HG02678 (cell line): ENCODE results near the gene ARID3B.
"Not testable (repeated sequence)": the region's sequence is repeated elsewhere in the genome, so short reads cannot be mapped to it uniquely, and the experiment has no call there.

ENCODE experiments used
- ATAC-seq: cut with Tn5 transposase; IDR thresholded peaks from one replicate; pipeline ENCODE4 v1.9.1; 2021; ENCODE audit warnings: mild to moderate bottlenecking, moderate library complexity; ENCODE audit not compliant: unreplicated experiment

The ARID3B gene

GRCh38 chr15:74618841-74619596 lies 78.0 kb downstream of the ARID3B start:
- no peak for ATAC-seq

- ATAC-seq, result no peak
Observed at GRCh38 chr15:74619916-74620635, 79.1 kb downstream of the ARID3B start.

GRCh38 chr15:74620636-74621545 lies 79.9 kb downstream of the ARID3B start:
- ATAC-seq, result peak; percentile 61

- ATAC-seq, result no peak
Observed at GRCh38 chr15:74621546-74621920, 80.5 kb downstream of the ARID3B start.

- ATAC-seq, result no peak
Observed at GRCh38 chr15:74621936-74622335, 80.9 kb downstream of the ARID3B start.

GRCh38 chr15:74622758-74623157 lies 81.7 kb downstream of the ARID3B start:
- no peak for ATAC-seq

GRCh38 chr15:74624020-74624602 lies 83.1 kb downstream of the ARID3B start:
- ATAC-seq, result no peak

GRCh38 chr15:74625693-74626092 lies 84.7 kb downstream of the ARID3B start:
- no peak for ATAC-seq

- no peak for ATAC-seq
Observed at GRCh38 chr15:74626336-74626735, 85.3 kb downstream of the ARID3B start.

GRCh38 chr15:74626752-74627692 lies 86.0 kb downstream of the ARID3B start:
- peak; percentile 74 for ATAC-seq

- no peak for ATAC-seq
Observed at GRCh38 chr15:74627766-74628165, 86.7 kb downstream of the ARID3B start.

GRCh38 chr15:74628199-74628598 lies 87.2 kb downstream of the ARID3B start:
- ATAC-seq, result no peak

GRCh38 chr15:74628949-74629348 lies 87.9 kb downstream of the ARID3B start:
- no peak for ATAC-seq

GRCh38 chr15:74629696-74630095 lies 88.7 kb downstream of the ARID3B start:
- not testable (repeated sequence) for ATAC-seq

GRCh38 chr15:74630284-74631086 lies 89.5 kb downstream of the ARID3B start:
- no peak for ATAC-seq

- no peak for ATAC-seq
Observed at GRCh38 chr15:74631087-74631385, 90.0 kb downstream of the ARID3B start.

- ATAC-seq, result no peak
Observed at GRCh38 chr15:74631408-74631807, 90.4 kb downstream of the ARID3B start.

GRCh38 chr15:74631935-74632560 lies 91.0 kb downstream of the ARID3B start:
- ATAC-seq, result no peak

- no peak for ATAC-seq
Observed at GRCh38 chr15:74632601-74633000, 91.6 kb downstream of the ARID3B start.
